HepG2 (cell line): ENCODE results near the gene CABLES2. TPM values are rescaled to one million over a fixed set of nuclear protein-coding genes. Genes with fewer than 3 reads are reported as not detected.
A peak's percentile ranks its signal among the peaks of the same experiment; 100 is the strongest.

Experiments
- CC2D1A ChIP-seq: sonication (generic); formaldehyde crosslinking; IDR thresholded peaks from 2 replicates; pipeline ENCODE4 v1.8.1; 2023; ENCODE audit warnings: mild to moderate bottlenecking, missing genetic modification reagents
- CEBPB ChIP-seq: IDR thresholded peaks from 2 replicates; pipeline ENCODE4 v1.6.1; 2011; ENCODE audit warnings: low read depth, low read length, improper control_type of control experiment, borderline replicate concordance
- CREBL2 ChIP-seq: sonication (generic); formaldehyde crosslinking; IDR thresholded peaks from 2 replicates; pipeline ENCODE4 v1.8.1; 2023; ENCODE audit warnings: missing genetic modification reagents, mild to moderate bottlenecking, borderline replicate concordance
- CREM ChIP-seq, 2 experiments: sonication (generic) in 1 of 2; formaldehyde crosslinking in 1 of 2; IDR thresholded peaks; 2 replicates each; pipeline versions ENCODE4 v1.4.0 to v1.6.1; 2016 to 2020; ENCODE audit warnings: antibody characterized with exemption in 1 of 2, mild to moderate bottlenecking in 1 of 2, missing genetic modification reagents in 1 of 2
- E2F2 ChIP-seq: sonication (generic); formaldehyde crosslinking; IDR thresholded peaks from 2 replicates; pipeline ENCODE4 v1.4.0; 2020; ENCODE audit warnings: missing genetic modification reagents, borderline replicate concordance
- ELF1 ChIP-seq: sonication (generic); formaldehyde crosslinking; IDR thresholded peaks from 2 replicates; pipeline ENCODE4 v1.4.0; 2020; ENCODE audit warnings: missing genetic modification reagents
- FOXM1 ChIP-seq: sonication (generic); formaldehyde crosslinking; IDR thresholded peaks from 2 replicates; pipeline ENCODE4 v1.5.0; 2020; ENCODE audit warnings: missing genetic modification reagents
- FUBP1 ChIP-seq: sonication (generic); formaldehyde crosslinking; IDR thresholded peaks from 2 replicates; pipeline ENCODE4 v1.5.1; 2020; ENCODE audit warnings: missing genetic modification reagents, mild to moderate bottlenecking, borderline replicate concordance
- GPN1 ChIP-seq: sonication (generic); formaldehyde crosslinking; IDR thresholded peaks from 2 replicates; pipeline ENCODE4 v1.5.1; 2020; ENCODE audit warnings: missing genetic modification reagents, borderline replicate concordance
- GTF3A ChIP-seq: sonication (generic); formaldehyde crosslinking; conservative IDR thresholded peaks from 2 replicates; pipeline ENCODE4 v1.4.0; 2020; ENCODE audit warnings: mild to moderate bottlenecking, missing genetic modification reagents
- HMGA1 ChIP-seq: sonication (generic); formaldehyde crosslinking; conservative IDR thresholded peaks from 2 replicates; pipeline ENCODE4 v1.4.0; 2020; ENCODE audit warnings: missing genetic modification reagents
- PHF20 ChIP-seq: sonication (generic); formaldehyde crosslinking; IDR thresholded peaks from 2 replicates; pipeline ENCODE4 v1.5.0; 2020; ENCODE audit warnings: mild to moderate bottlenecking, missing genetic modification reagents
- PRDM15 ChIP-seq: sonication (generic); formaldehyde crosslinking; IDR thresholded peaks from 2 replicates; pipeline ENCODE4 v1.4.0; 2020; ENCODE audit warnings: missing genetic modification reagents
- STAT5B ChIP-seq: sonication (generic); formaldehyde crosslinking; IDR thresholded peaks from 2 replicates; pipeline ENCODE4 v1.4.0; 2020; ENCODE audit warnings: missing genetic modification reagents
- SYNCRIP ChIP-seq: fragments of 200-400 bp; formaldehyde crosslinking; IDR thresholded peaks from 2 replicates; pipeline ENCODE4 v1.6.1; 2018; ENCODE audit warnings: mild to moderate bottlenecking, low read depth, low read length; ENCODE audit not compliant: insufficient read depth
- U2AF1 ChIP-seq: fragments of 200-400 bp; formaldehyde crosslinking; optimal IDR thresholded peaks from 2 replicates; pipeline ENCODE3; 2017; ENCODE audit warnings: mild to moderate bottlenecking, low read depth, low read length
- ZBTB21 ChIP-seq: sonication (generic); formaldehyde crosslinking; IDR thresholded peaks from 2 replicates; pipeline ENCODE4 v1.4.0; 2020; ENCODE audit warnings: missing genetic modification reagents
- ZFP41 ChIP-seq: sonication (generic); formaldehyde crosslinking; IDR thresholded peaks from 2 replicates; pipeline ENCODE4 v1.4.0; 2020; ENCODE audit warnings: mild to moderate bottlenecking, missing genetic modification reagents, borderline replicate concordance
- ZFP91 ChIP-seq: sonication (generic); formaldehyde crosslinking; IDR thresholded peaks from 2 replicates; pipeline ENCODE4 v1.9.0; 2022; ENCODE audit warnings: missing genetic modification reagents, mild to moderate bottlenecking, borderline replicate concordance
- ZNF256 ChIP-seq: sonication (generic); formaldehyde crosslinking; conservative IDR thresholded peaks from 2 replicates; pipeline ENCODE4 v1.4.0; 2020; ENCODE audit warnings: missing genetic modification reagents
- ZNF570 ChIP-seq: sonication (generic); formaldehyde crosslinking; IDR thresholded peaks from 2 replicates; pipeline ENCODE4 v1.4.0; 2020; ENCODE audit warnings: mild to moderate bottlenecking, missing genetic modification reagents, borderline replicate concordance
- polyA plus RNA-seq, 8 experiments: library from polyadenylated mRNA; depleted of rRNA in 3 of 8; stranded (reverse) in 7 of 8; unstranded in 1 of 8; fragments of >200 nt; fragmentation: Illumina TruSeq in 4 of 8; extraction: Trizol in 4 of 8; gene quantifications; 2 replicates each; pipeline versions ENCODE4 v1.2.1 to v1.2.3, GENCODE V29; 2011 to 2016; ENCODE audit warnings: low read depth in 4 of 8, missing spikeins in 1 of 8, mixed read lengths in 1 of 8; ENCODE audit not compliant: insufficient read depth in 1 of 8
- total RNA-seq, 5 experiments: library from RNA; depleted of rRNA; stranded (reverse); fragments of >200 nt; fragmentation: Illumina TruSeq; extraction: Trizol; gene quantifications; 2 replicates each; pipeline ENCODE4 v1.2.3, GENCODE V29; 2016; ENCODE audit warnings: low read depth in 1 of 5

CABLES2 gene
- total and polyA plus RNA-seq, 2 of the 13 experiments (the other 11 are each of a cell fraction or from before 2014, with no cell fraction given), result 5.2 to 9.7 TPM

- TF ChIP-seq CEBPB, result no peak
- no peak for TF ChIP-seq CREBL2 (CRISPR knock-in tag)
- TF ChIP-seq ZNF256, result no peak
- TF ChIP-seq GTF3A, result peak; percentile 69
- TF ChIP-seq ZNF570 (CRISPR knock-in tag), result no peak
- TF ChIP-seq STAT5B (CRISPR knock-in tag), result no peak
- TF ChIP-seq ZFP91 (CRISPR knock-in tag), result peak; percentile 78; the same call in 1 of the 2 replicates
- no peak for TF ChIP-seq HMGA1
- no peak for TF ChIP-seq PRDM15 (CRISPR knock-in tag)
- no peak for TF ChIP-seq CC2D1A (CRISPR knock-in tag)
- no peak for TF ChIP-seq ZFP41 (CRISPR knock-in tag)
- TF ChIP-seq GPN1 (CRISPR knock-in tag), result no peak
- TF ChIP-seq E2F2 (CRISPR knock-in tag), result no peak
- TF ChIP-seq ZBTB21 (CRISPR knock-in tag), result no peak
- TF ChIP-seq CREM (IDR thresholded peaks at IDR 0.05), result no peak
- no peak for TF ChIP-seq CREM (CRISPR knock-in tag; IDR thresholded peaks at IDR 0.05)
- TF ChIP-seq FOXM1 (CRISPR knock-in tag), result no peak
- TF ChIP-seq SYNCRIP, result no peak
- TF ChIP-seq PHF20 (CRISPR knock-in tag), result no peak
- no peak for TF ChIP-seq U2AF1
- TF ChIP-seq ELF1 (CRISPR knock-in tag), result peak; percentile 65
- no peak for TF ChIP-seq FUBP1 (CRISPR knock-in tag)
Observed at GRCh38 chr20:62412194-62413024, 5.3 kb upstream of the CABLES2 start (continued).
